Cardiac ventricle fibroblast (primary cell): ENCODE measurements around the gene EEF1AKMT2. TPM values are rescaled to one million over a fixed set of nuclear protein-coding genes. Genes with fewer than 3 reads are reported as not detected.

Experiments used
- total RNA-seq: library from RNA; depleted of rRNA; stranded (reverse); fragments of >200 nt; gene quantifications from 2 replicates; pipeline ENCODE4 v1.2.3, GENCODE V29; 2015

Gene EEF1AKMT2
- total RNA-seq = 12.7 and 15.9 TPM in 2 replicates

GRCh38 chr10:124791547-124792348 is at the start of gene EEF1AKMT2:
Gene EEF1AKMT2, minus strand, starts transcription at chr10:124791887. Its CDS starts 54 bp downstream, at chr10:124791833.

DNA sequence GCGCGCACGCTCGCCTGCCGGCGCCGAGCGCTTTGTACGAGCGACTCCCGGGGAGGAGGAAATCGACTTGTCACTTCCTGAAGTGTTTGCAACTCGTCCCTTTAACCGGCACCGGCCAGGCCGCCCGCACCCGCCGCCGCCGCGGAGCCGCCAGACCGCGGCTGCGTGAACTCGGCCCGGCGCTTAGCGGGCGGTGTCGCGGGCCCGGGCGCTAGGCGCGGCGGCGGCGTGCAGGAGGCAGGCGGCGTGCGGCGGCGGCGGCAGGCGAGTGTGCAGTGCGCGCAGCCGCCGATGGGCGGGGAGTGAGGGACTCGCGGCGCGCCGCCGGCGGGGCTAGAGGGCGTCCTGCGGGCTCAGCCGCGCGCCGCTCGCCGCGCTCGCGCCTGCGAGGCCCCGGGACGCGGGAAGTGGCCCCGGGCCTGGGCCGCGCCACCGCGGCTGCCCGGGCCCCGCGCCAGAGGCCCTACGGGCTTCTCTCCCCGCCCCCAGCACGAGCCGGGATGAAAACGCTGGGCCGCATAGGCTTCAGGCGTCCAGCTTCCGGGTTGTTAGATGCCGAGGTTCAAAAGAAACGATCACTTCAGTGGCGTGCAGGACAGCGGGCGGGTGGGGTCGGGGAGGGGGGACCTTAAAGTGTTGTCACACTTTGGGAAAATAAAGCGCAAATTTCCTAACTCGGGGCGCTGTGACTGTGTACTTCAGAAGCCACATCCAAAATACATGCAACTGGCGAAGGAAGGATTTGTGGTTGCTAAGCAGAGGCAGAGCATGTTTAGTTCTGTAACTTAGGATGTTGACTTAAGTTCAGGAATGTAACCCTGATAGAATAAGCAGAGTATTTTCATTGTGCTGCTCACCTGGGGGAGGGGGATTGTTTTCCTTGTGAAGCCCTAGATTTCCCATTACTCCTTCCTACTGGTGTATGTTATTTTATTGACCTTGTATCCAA is 47.3 kb downstream of the EEF1AKMT2 start, which contains the start of gene FAM53B:
TSS of gene FAM53B (minus strand) at position 277 of the 949 bp plus-strand sequence. CDS start 37,665 bp downstream, outside the sequence.

Other genes with a start within 250 kb of the EEF1AKMT2 start
- 13.3 and 13.9 TPM in 2 replicates for gene FAM53B, start 47.5 kb downstream of the EEF1AKMT2 start, total RNA-seq
- 10.1 and 10.6 TPM in 2 replicates for gene ABRAXAS2, start 9.9 kb upstream of the EEF1AKMT2 start, total RNA-seq
- 12.6 and 17.0 TPM in 2 replicates for gene ZRANB1, start 150.2 kb upstream of the EEF1AKMT2 start, total RNA-seq